ENCODE measurements around the gene BCL6. TPM values are rescaled to one million over a fixed set of nuclear protein-coding genes. Genes with fewer than 3 reads are reported as not detected.

The BCL6 gene
- total RNA-seq, 1 experiment from 2014 or later, result 10.2 TPM

GRCh38 chr3:187741403-187742350 is 3.6 kb downstream of the BCL6 start:
- TF ChIP-seq TEAD1 (CRISPR knock-in tag; IDR thresholded peaks at IDR 0.05), result no peak
- TF ChIP-seq CTCF (IDR thresholded peaks at IDR 0.05), result peak; percentile 81
- TF ChIP-seq STAT6 (CRISPR knock-in tag; conservative IDR thresholded peaks at IDR 0.05; ENCODE audit: low read depth), result no peak
- 0 out of 2 replicates have a peak, but pooled peaks have one; percentile 27 for TF ChIP-seq NFE2L1 (CRISPR knock-in tag; IDR thresholded peaks at IDR 0.05)
- no peak for ATAC-seq
- CTCF ChIA-PET, result interaction anchor here (0.5 to 4.7 kb wide), 57 partner anchors 7 to 1545 kb away, joined by 3 to 132 read pairs (median 7); partner anchors contain the start of gene LPP
- peak overlapping the region; percentile 33; the same call in 1 of the 2 replicates for H3K27ac Mint-ChIP-seq
- no peaks in the 10 kb centered on the region for H3K9me3 Mint-ChIP-seq
- POLR2A ChIA-PET, result interaction anchor here (0.6 to 4.6 kb wide), 5 partner anchors 7 to 1213 kb away, joined by 3 to 41 read pairs (median 12); partner anchors contain the start of gene LPP
- H3K4me3 Mint-ChIP-seq, result peak overlapping the region; percentile 82
- DNase-seq (ENCODE audit: low spot score), result peak; percentile 67
- peaks cover 21% of the 10 kb centered on the region for H3K27me3 Mint-ChIP-seq (ENCODE audit: low read depth)
- peaks cover 44% of the 10 kb centered on the region for H3K4me1 Mint-ChIP-seq
- H3K36me3 Mint-ChIP-seq, result no peaks in the 10 kb centered on the region

- Mint-ChIP-seq H3K36me3 (no peaks in the 10 kb centered on the region), H3K9me3 (no peaks in the 10 kb centered on the region), H3K4me1 (peaks cover 44% of the 10 kb centered on the region), H3K27ac (peak overlapping the region; percentile 33; the same call in 1 of the 2 replicates), H3K27me3 (ENCODE audit: low read depth) (peaks cover 31% of the 10 kb centered on the region), H3K4me3 (peak overlapping the region; percentile 82)
- ChIA-PET POLR2A (interaction anchor here (0.6 to 4.6 kb wide), 11 partner anchors 8 to 1214 kb away, joined by 3 to 41 read pairs (median 4); partner anchors contain the start of gene LPP), CTCF (interaction anchor here (0.5 to 4.7 kb wide), 118 partner anchors 8 to 1544 kb away, joined by 3 to 132 read pairs (median 5); partner anchors contain the start of gene LPP)
- ATAC-seq, result peak; percentile 2
- TF ChIP-seq ZNF396 (CRISPR knock-in tag; IDR thresholded peaks at IDR 0.05; ENCODE audit: borderline replicate concordance) (no peak), TP53 (CRISPR knock-in tag; IDR thresholded peaks at IDR 0.05) (no peak), MAX (CRISPR knock-in tag; IDR thresholded peaks at IDR 0.05) (no peak), TEAD1 (CRISPR knock-in tag; IDR thresholded peaks at IDR 0.05) (peak; percentile 23; the same call in 1 of the 2 replicates), SMAD3 (CRISPR knock-in tag; IDR thresholded peaks at IDR 0.05; ENCODE audit: borderline replicate concordance) (0 out of 2 replicates have a peak, but pooled peaks have one; percentile 21), ZNF232 (CRISPR knock-in tag; IDR thresholded peaks at IDR 0.05) (0 out of 2 replicates have a peak, but pooled peaks have one; percentile 24), HMGXB4 (CRISPR knock-in tag; IDR thresholded peaks at IDR 0.05) (peak; percentile 49; the same call in 1 of the 2 replicates), ETV6 (CRISPR knock-in tag; IDR thresholded peaks at IDR 0.05) (peak; percentile 43; the same call in 1 of the 2 replicates), CTCF (IDR thresholded peaks at IDR 0.05) (peak; percentile 85)
- peak; percentile 77 for DNase-seq (ENCODE audit: low spot score)
Measured at GRCh38 chr3:187740421-187741399, 4.6 kb downstream of the BCL6 start.

Data from WTC11 (cell line).